Myocyte (in vitro differentiated cells): ENCODE data around the gene DCUN1D4. TPM values are rescaled to one million over a fixed set of nuclear protein-coding genes. Genes with fewer than 3 reads are reported as not detected.
A peak's percentile ranks its signal among the peaks of the same experiment; 100 is the strongest.
"Not testable (repeated sequence)": the region's sequence is repeated elsewhere in the genome, so short reads cannot be mapped to it uniquely, and the experiment has no call there.

ENCODE experiments used
- DNase-seq: peaks from one replicate; pipeline ENCODE4 v3.0.0-alpha.2; 2012; ENCODE audit warnings: low read depth
- total RNA-seq: library from RNA; depleted of rRNA; stranded (reverse); fragments of >200 nt; gene quantifications from 2 replicates; pipeline ENCODE4 v1.2.3, GENCODE V29; 2014

Gene DCUN1D4
- total RNA-seq, 1 donor from 2014 or later = 26.4 TPM

DNA sequence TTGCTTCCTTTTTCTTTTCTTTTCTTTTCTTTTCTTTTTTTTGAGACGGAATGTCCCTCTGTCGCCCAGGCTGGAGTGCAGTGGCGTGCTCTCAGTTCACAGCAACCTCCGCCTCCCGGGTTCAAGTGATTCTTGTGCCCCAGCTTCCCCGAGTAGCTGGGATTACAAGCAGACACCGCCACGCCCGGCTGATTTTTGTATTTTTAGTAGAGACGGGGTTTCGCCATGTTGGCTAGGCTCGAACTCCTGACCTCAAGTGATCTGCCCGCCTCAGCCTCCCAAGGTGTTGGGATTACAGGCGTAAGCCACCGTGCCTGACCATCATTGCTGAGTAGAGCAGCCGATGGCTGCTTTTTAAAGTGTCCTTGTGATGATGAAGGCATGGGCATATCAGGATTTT lies 50.4 kb downstream of the DCUN1D4 start:
- not testable (repeated sequence) for DNase-seq

DNA sequence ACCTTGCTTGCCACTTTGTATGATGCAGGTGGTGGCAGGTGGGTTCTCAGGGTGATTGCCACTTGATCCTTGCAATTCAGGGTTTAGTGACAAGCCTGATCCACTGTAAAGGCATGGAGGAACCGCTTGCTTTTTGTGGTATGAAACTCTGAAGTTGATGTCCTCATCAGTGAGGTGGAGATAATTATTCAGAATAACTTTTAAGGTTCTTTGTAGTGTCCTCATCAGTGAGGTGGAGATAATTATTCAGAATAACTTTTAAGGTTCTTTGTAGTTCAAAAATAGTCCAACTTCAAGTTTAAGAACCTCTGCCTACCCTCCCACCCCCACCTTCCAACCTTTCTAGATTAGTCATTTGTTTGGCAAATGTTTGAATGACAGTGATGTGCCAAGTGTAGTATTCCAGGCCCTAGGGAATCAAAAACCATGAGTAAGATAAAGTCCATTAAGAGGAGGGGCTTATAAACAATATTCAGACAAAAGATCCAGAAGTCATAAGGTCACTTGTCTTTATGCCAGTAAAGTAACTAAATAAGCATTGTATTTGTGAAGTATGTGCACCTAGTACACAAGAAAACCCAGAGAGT lies 51.2 kb downstream of the DCUN1D4 start:
- peak; percentile 58 for DNase-seq

DNA sequence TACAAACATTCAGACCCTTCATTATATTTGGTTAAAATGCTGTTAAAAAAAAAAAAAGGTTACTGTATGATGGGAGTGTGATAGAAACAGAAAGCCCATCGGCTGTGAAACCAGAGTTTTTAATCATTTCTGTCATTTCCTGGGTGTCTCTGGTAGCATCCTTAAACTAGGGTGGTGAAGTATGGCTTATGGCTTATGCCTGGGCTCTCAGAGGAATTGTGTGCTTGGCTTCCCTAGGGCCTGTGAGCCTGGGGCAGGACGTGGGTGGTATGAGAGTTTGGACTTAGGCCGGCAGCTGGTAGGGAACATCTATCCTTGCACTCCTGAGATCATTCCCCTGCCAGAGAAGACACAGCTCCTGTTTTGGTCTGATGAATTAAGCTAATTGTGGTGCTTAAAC lies 52.2 kb downstream of the DCUN1D4 start:
- peak; percentile 52 for DNase-seq

DNA sequence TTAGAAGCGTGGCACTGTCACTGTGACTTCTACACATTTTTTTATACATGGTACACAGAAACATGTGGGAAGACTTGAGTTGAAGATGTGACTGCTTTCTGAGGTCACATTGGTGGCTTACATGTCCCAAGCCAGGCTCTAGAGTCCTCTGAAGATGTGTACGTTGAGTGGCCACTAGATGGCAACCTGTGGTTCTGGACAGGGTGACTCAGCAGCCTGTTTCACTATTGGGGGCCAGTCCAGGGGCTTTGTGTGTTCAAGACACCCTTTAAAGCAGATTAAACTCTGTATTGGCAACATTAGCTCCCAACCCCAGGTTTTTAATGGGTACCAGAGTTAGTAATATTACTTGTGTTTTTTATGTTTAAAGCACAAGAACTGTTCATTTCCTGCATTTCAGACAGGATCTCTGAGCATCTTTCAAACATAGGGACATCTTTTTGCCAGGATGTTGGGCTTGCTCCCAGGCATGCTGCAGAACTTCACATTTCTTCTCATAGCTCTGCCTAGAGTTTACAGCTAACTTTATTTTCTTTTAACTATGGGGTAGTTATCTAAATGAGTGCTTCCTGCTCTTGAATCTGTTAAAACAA lies 53.0 kb downstream of the DCUN1D4 start:
- peak; percentile 82 for DNase-seq

- no peak for DNase-seq
These were observed 58.4 kb downstream of the DCUN1D4 start for GRCh38 chr4:51901363-51901762.

- no peak for DNase-seq
These were observed 63.4 kb downstream of the DCUN1D4 start for GRCh38 chr4:51906167-51906958.

DNA sequence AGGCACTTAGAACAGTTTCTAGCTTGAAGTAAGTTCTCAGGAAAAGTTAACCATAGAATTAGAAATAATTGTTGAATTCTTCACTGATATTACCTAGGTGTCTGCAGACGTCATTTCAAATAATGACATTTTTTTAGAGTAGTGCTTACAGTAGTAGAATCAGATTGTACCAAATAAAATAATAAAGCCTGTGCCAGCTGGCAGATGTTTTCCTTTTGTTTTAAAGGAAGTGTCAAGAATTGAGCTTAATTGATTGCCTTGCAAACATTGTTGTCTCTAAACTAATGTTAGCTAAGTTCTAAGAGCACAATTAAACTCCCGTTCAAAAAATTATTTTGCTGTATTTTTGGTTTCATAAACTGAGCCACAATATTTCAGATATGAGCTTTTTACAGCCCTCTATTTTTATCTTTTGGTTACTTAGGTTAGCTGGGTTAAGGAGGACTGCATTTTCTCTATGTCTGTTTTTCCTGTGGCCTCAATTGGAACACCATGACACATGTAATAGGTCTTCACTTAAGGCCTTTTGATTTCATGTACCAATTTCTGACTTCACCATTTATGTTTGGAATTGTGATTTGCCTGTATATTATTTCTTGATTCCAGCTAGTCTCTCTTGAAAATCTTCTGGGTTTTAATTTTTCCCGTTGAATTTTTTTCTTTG lies 64.2 kb downstream of the DCUN1D4 start:
- peak; percentile 26 for DNase-seq

DNA sequence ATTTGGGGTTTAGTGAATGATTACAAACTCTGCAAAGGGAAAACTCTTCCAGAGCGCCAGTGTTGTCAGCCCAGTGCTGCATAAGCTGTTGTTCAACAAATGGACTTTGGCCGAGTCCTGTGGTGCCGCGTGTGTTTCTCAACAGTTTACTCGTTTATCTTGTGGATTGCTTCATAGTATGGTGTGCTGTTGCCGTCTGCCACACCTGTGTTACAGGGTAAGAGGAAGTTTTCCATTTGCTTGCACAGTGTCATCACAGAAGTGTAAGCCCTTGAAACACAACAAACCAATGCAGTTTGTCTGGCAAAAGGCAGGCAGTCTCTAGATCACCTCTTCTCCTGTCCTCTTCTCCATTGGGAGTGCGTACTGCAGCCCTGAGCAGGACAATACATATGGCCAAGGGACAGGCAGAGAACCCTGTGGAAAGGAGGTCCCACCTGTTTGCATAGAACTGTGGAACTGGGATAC lies 66.3 kb downstream of the DCUN1D4 start:
- DNase-seq = no peak

DNA sequence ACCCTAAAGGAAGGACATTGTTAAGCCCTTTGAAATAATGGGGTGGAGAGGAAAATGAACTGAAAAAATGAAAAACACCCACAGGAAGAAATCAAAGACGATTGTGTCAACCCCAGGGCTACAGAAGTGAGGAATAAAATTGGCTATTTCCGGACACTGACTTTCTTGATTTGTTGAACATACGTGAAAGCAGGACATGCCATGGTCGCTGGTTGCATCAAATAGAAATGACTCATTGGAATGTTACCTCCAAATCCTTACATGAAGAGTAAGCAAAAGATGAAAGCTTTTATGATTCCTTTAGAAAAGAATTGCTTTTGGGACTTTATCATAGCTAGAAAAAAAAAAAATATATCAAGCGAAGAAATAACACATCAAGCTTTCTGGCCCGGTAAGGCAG lies 75.3 kb downstream of the DCUN1D4 start:
- no peak for DNase-seq

- no peak for DNase-seq
These were observed 80.4 kb downstream of the DCUN1D4 start for GRCh38 chr4:51923343-51923742.

GRCh38 chr4:51925307-51925706 lies 82.4 kb downstream of the DCUN1D4 start:
- no peak for DNase-seq

DNA sequence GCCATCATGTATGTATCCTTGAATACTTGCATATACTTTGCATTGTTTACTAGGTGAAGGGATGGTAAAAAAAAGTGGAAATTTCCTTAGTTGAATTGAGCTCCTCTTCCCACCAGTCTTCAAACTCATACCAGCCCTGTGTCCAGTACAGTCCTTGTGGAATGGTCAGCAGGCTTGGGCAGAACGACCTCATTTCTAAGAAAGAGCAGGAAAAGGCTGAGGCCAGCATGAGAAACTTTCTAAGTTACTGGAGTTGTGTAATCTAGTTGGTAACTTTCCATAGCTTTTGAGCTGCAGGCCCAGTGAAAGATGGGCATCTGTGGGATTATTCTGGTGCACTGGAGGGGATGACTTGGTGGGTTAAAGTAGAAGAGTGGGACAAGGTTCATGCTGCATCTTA lies 87.6 kb downstream of the DCUN1D4 start:
- peak; percentile 27 for DNase-seq

- no peak for DNase-seq
These were observed 88.5 kb downstream of the DCUN1D4 start for GRCh38 chr4:51931461-51931860.

- peak; percentile 85 for DNase-seq
These were observed 89.3 kb downstream of the DCUN1D4 start for GRCh38 chr4:51932261-51932660.

- DNase-seq = no peak
These were observed 89.7 kb downstream of the DCUN1D4 start for GRCh38 chr4:51932684-51933083.

- not testable (repeated sequence) for DNase-seq
These were observed 97.5 kb downstream of the DCUN1D4 start for GRCh38 chr4:51940460-51940859.

GRCh38 chr4:51942108-51942832 lies 99.3 kb downstream of the DCUN1D4 start:
- DNase-seq = peak; percentile 76

DNA sequence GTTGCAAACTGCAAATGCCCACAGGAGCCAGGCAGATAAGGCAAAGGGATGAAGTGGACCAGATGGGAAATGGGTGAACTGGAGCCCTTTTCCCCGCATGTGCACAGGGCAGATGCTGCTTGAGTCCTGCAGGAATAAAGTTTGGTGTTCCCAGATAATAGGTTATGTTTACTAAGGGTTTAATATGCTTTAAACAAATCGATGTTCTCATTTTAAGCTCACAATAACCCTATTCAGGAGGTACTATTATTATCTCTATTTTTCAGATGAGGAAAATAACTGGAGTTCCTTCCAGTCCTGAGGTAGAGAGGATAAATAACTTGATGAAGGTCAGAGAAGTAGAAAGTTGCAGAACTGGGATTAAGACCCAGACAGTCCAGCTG lies 99.9 kb downstream of the DCUN1D4 start:
- DNase-seq = no peak

GRCh38 chr4:51943221-51943620 lies 100.3 kb downstream of the DCUN1D4 start:
- DNase-seq = peak; percentile 46

DNA sequence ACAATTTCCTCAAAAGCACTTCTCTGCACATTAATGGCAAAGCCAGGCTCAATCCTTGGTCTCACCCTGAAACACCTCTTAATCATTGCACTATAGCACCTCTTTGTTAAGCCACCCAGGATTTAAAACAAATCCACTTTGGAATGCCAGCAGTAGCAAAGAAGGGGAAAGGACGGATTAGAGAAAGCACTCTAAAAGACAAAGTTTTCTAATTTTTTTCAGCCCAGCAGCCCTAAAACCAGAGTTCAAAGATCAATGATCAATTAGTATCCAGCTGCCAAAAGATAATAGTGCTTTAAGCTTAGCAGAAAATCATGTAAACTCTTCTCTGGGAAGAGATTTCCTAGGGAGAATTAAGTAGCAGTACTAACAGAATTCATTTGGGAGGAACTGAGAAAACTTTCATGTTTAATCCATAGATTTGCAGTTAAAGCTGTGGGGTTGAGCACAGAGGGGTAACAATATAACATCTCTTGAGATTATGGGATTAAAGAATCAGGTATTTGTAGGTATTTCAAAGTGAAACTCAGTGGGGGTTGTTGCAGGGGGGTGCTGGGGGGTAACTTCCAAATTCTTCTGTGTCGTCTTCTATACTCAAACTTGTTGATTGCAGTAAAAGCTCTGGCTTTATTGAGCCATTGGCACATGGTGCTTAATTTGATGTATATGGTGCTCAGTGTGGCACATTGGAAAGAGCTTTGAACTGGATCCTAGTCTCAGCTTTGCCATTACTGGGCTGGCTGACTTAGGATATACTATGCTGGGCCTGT lies 115.4 kb downstream of the DCUN1D4 start:
- no peak for DNase-seq
